Measurements from ENCODE around the gene CLIC2.

DNA sequence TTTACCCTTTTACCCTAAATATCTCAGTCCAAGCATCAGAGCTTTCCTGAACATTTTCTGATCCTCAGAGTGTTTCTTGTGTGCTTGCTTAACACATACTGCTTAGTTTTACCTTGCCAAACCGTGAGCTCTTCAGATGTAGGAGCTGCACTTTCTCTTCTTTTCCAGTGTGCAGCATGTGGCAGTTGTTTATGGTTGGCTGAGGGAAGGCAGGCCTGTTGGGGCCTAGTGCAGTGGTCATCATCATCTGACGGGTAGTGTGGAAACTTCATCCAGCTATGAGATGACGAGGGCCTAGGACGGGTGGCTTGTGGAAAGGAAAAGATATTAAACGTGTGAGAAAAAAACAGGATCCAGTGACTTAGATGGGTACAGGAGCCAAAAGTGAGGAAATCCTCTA, 96.7 kb downstream of the CLIC2 start:
- TF ChIP-seq, protein P1, sequence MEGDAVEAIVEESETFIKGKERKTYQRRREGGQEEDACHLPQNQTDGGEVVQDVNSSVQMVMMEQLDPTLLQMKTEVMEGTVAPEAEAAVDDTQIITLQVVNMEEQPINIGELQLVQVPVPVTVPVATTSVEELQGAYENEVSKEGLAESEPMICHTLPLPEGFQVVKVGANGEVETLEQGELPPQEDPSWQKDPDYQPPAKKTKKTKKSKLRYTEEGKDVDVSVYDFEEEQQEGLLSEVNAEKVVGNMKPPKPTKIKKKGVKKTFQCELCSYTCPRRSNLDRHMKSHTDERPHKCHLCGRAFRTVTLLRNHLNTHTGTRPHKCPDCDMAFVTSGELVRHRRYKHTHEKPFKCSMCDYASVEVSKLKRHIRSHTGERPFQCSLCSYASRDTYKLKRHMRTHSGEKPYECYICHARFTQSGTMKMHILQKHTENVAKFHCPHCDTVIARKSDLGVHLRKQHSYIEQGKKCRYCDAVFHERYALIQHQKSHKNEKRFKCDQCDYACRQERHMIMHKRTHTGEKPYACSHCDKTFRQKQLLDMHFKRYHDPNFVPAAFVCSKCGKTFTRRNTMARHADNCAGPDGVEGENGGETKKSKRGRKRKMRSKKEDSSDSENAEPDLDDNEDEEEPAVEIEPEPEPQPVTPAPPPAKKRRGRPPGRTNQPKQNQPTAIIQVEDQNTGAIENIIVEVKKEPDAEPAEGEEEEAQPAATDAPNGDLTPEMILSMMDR (IDR thresholded peaks at IDR 0.05): no peak
- no peak for TF ChIP-seq EP300 (IDR thresholded peaks at IDR 0.05)

Measured in ovary (tissue), 3 donors.